Measurements from ENCODE around the gene FHOD3. TPM values are rescaled to one million over a fixed set of nuclear protein-coding genes. Genes with fewer than 3 reads are reported as not detected.
A peak's percentile ranks its signal among the peaks of the same experiment; 100 is the strongest.

FHOD3 gene
- total RNA-seq, 2 donors from 2014 or later, result 2.8 to 3.1 TPM

DNA sequence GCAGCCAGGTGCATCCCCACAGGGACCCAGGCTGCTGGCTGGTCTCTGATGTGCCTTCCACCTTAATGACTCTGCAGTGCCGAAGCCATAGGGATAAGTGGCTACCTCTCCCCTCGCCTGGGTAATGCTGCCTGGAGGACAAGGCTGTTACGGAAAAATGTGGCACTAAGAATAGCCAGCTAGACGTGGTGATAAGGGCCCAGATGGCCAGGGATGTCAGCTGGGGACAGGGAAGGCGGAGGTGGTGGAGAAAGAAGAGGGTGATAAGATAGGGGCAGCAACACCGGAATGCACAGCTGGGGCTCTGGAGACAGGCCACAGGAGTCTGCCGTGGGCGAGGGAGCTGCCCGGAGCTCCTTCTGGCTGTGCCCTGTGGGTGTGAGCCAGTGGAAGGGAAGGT is 170.6 kb downstream of the FHOD3 start:
- H3K9me3 ChIP-seq (ENCODE audit: control insufficient read depth, low read length), result no peaks in the 10 kb centered on the region
- H3K36me3 ChIP-seq (ENCODE audit: control insufficient read depth, insufficient read depth, low read length), result no peaks in the 10 kb centered on the region
- H3K4me1 ChIP-seq (ENCODE audit: control insufficient read depth, insufficient read depth, low read length), result peaks cover 60% of the 10 kb centered on the region
- peak overlapping the region; percentile 34 for H3K4me3 Mint-ChIP-seq
- no peaks in the 10 kb centered on the region for H3K27me3 Mint-ChIP-seq (ENCODE audit: insufficient read depth)
- 58 to 64% methylated on average over 2 to 9 of the region's 9 CpGs for WGBS, 2 experiments (ENCODE audit: insufficient coverage in 1 of 2, insufficient read length in 1 of 2)
- no peaks in the 10 kb centered on the region for H3K9me3 Mint-ChIP-seq
- peak; percentile 75 for DNase-seq
- peak overlapping the region; percentile 67 for H3K27ac Mint-ChIP-seq
- H3K9ac ChIP-seq (ENCODE audit: extremely low read depth, low read length, poor library complexity, severe bottlenecking), result no peak overlapping the region
- peak overlapping the region; percentile 31 for H3K4me3 ChIP-seq (ENCODE audit: low read length)
- no peaks in the 10 kb centered on the region for H3K36me3 Mint-ChIP-seq (ENCODE audit: low read depth)
- TF ChIP-seq, protein P1, sequence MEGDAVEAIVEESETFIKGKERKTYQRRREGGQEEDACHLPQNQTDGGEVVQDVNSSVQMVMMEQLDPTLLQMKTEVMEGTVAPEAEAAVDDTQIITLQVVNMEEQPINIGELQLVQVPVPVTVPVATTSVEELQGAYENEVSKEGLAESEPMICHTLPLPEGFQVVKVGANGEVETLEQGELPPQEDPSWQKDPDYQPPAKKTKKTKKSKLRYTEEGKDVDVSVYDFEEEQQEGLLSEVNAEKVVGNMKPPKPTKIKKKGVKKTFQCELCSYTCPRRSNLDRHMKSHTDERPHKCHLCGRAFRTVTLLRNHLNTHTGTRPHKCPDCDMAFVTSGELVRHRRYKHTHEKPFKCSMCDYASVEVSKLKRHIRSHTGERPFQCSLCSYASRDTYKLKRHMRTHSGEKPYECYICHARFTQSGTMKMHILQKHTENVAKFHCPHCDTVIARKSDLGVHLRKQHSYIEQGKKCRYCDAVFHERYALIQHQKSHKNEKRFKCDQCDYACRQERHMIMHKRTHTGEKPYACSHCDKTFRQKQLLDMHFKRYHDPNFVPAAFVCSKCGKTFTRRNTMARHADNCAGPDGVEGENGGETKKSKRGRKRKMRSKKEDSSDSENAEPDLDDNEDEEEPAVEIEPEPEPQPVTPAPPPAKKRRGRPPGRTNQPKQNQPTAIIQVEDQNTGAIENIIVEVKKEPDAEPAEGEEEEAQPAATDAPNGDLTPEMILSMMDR (conservative IDR thresholded peaks at IDR 0.05), result no peak
- H3K4me1 Mint-ChIP-seq, result peaks cover 69% of the 10 kb centered on the region
- peak overlapping the region; percentile 14 for H3K27ac ChIP-seq (ENCODE audit: low read depth, low read length)
- H3K27me3 ChIP-seq (ENCODE audit: control insufficient read depth, insufficient read depth, low read length, poor library complexity, severe bottlenecking), result no peaks in the 10 kb centered on the region

DNA sequence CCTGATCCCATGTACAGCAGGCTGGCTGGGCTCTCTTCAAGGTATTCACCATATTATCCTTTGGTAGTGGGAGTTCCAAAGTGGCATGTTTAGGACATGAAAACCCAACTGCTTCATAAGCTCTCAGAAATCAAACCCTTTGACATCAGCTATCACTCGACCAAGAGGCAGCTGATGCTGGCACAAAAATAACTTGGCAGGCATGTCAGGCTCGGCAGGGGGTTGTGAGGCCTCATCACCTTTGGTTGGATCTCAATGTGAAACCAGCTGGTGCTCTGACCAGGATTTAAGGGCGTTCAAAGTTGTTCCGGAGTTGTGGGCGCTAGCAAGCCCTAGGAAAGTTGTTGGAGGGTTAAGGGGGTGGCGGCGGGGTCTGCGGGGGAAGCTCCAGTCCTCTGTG is 171.9 kb downstream of the FHOD3 start:
- no peaks in the 10 kb centered on the region for H3K9me3 Mint-ChIP-seq
- H3K27me3 Mint-ChIP-seq (ENCODE audit: insufficient read depth), result no peaks in the 10 kb centered on the region
- H3K36me3 Mint-ChIP-seq (ENCODE audit: low read depth), result no peaks in the 10 kb centered on the region
- no peak overlapping the region for H3K4me3 Mint-ChIP-seq
- Histone ChIP-seq H3K9ac (ENCODE audit: extremely low read depth, low read length, poor library complexity, severe bottlenecking) (no peak overlapping the region), H3K4me3 (ENCODE audit: low read length) (no peak overlapping the region), H3K9me3 (ENCODE audit: control insufficient read depth, low read length) (no peaks in the 10 kb centered on the region), H3K36me3 (ENCODE audit: control insufficient read depth, insufficient read depth, low read length) (no peaks in the 10 kb centered on the region), H3K27me3 (ENCODE audit: control insufficient read depth, insufficient read depth, low read length, poor library complexity, severe bottlenecking) (no peaks in the 10 kb centered on the region), H3K27ac (ENCODE audit: low read depth, low read length) (no peak overlapping the region), H3K4me1 (ENCODE audit: control insufficient read depth, insufficient read depth, low read length) (peaks cover 57% of the 10 kb centered on the region)
- TF ChIP-seq, protein P1 (conservative IDR thresholded peaks at IDR 0.05), result no peak
- no peak for DNase-seq
- H3K4me1 Mint-ChIP-seq, result peaks cover 63% of the 10 kb centered on the region
- 57 to 94% methylated on average over 2 to 8 of the region's 8 CpGs for WGBS, 2 experiments (ENCODE audit: insufficient coverage in 1 of 2, insufficient read length in 1 of 2)
- H3K27ac Mint-ChIP-seq, result no peak overlapping the region

DNA sequence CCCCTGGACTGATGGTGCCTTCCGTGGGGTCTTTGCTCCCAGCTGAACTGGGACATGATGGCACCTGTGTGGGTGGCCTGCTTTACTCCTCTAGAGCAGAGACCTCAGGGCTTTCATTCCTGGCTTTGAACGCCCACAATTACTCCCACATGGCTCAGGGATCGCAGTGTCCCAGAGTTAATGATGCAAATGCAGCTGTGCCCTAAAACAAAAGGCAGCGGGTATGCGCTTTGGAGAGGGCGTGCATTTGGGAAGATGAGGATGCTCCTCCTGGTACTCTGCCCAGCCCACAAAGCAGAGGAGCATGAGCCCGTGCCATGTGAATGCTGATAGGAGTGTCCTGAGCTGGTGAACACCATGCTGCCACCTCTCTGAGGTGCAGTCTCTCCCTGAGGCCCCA is 173.4 kb downstream of the FHOD3 start:
- H3K9ac ChIP-seq (ENCODE audit: extremely low read depth, low read length, poor library complexity, severe bottlenecking), result no peak overlapping the region
- H3K9me3 ChIP-seq (ENCODE audit: control insufficient read depth, low read length), result no peaks in the 10 kb centered on the region
- no peaks in the 10 kb centered on the region for H3K9me3 Mint-ChIP-seq
- WGBS, 2 experiments (ENCODE audit: insufficient coverage in 1 of 2, insufficient read length in 1 of 2), result 88 to 91% methylated on average over 7 of the region's 7 CpGs
- peaks cover 51% of the 10 kb centered on the region for H3K4me1 Mint-ChIP-seq
- no peak overlapping the region for H3K27ac Mint-ChIP-seq
- no peaks in the 10 kb centered on the region for H3K36me3 ChIP-seq (ENCODE audit: control insufficient read depth, insufficient read depth, low read length)
- no peaks in the 10 kb centered on the region for H3K27me3 ChIP-seq (ENCODE audit: control insufficient read depth, insufficient read depth, low read length, poor library complexity, severe bottlenecking)
- H3K4me3 ChIP-seq (ENCODE audit: low read length), result no peak overlapping the region
- no peaks in the 10 kb centered on the region for H3K27me3 Mint-ChIP-seq (ENCODE audit: insufficient read depth)
- H3K36me3 Mint-ChIP-seq (ENCODE audit: low read depth), result no peaks in the 10 kb centered on the region
- no peak overlapping the region for H3K4me3 Mint-ChIP-seq
- TF ChIP-seq, protein P1 (conservative IDR thresholded peaks at IDR 0.05), result no peak
- DNase-seq, result no peak
- H3K27ac ChIP-seq (ENCODE audit: low read depth, low read length), result no peak overlapping the region
- peaks cover 50% of the 10 kb centered on the region for H3K4me1 ChIP-seq (ENCODE audit: control insufficient read depth, insufficient read depth, low read length)
